NB4 (cell line): ENCODE data around the gene ZNF732.
"Not testable (repeated sequence)": the region's sequence is repeated elsewhere in the genome, so short reads cannot be mapped to it uniquely, and the experiment has no call there.

Experiments used
- DNase-seq: peaks from one replicate; pipeline ENCODE4 v3.0.0; 2010; ENCODE audit warnings: low read depth
- H3K4me3 ChIP-seq: one replicate; pipeline ENCODE4 v1.5.1; 2011; ENCODE audit warnings: mild to moderate bottlenecking, low read depth, low read length, moderate library complexity
- CTCF ChIP-seq: IDR thresholded peaks from one replicate; pipeline ENCODE4 v1.5.1; 2012; ENCODE audit warnings: low read depth, low read length
- MAX ChIP-seq: IDR thresholded peaks from 2 replicates; pipeline ENCODE4 v1.6.1; 2011; ENCODE audit warnings: low read depth, low read length
- MYC ChIP-seq: IDR thresholded peaks from 2 replicates; pipeline ENCODE4 v1.6.1; 2011; ENCODE audit warnings: low read depth, low read length
- POLR2A ChIP-seq: IDR thresholded peaks from 2 replicates; pipeline ENCODE4 v1.6.1; 2011; ENCODE audit warnings: mild to moderate bottlenecking; ENCODE audit not compliant: insufficient read length; ENCODE audit errors: extremely low read depth

The ZNF732 gene

GRCh38 chr4:242121-242848 is 63.0 kb downstream of the ZNF732 start:
- TF ChIP-seq POLR2A = no peak
- TF ChIP-seq CTCF = peak; percentile 78
- DNase-seq = peak; percentile 96
- H3K4me3 ChIP-seq = peak overlapping the region; percentile 55

- 0 out of 2 replicates have a peak, but pooled peaks have one; percentile 15 for TF ChIP-seq MAX
- peak; percentile 25; the same call in 1 of the 2 replicates for TF ChIP-seq MYC
- not testable (repeated sequence) for H3K4me3 ChIP-seq
- DNase-seq = peak; percentile 89
Measured at GRCh38 chr4:241411-241810, 63.9 kb downstream of the ZNF732 start.

GRCh38 chr4:236028-236427 is 69.2 kb downstream of the ZNF732 start:
- no peak overlapping the region for H3K4me3 ChIP-seq
- TF ChIP-seq CTCF = no peak
- TF ChIP-seq POLR2A = no peak
- no peak for TF ChIP-seq MAX
- TF ChIP-seq MYC = no peak
- DNase-seq = no peak

GRCh38 chr4:234178-234577 is 71.1 kb downstream of the ZNF732 start:
- DNase-seq = no peak
- H3K4me3 ChIP-seq = no peak overlapping the region
- TF ChIP-seq MYC (no peak), CTCF (no peak), POLR2A (no peak), MAX (no peak)

GRCh38 chr4:223913-224497 is 81.3 kb downstream of the ZNF732 start:
- no peak overlapping the region for H3K4me3 ChIP-seq
- TF ChIP-seq MAX (no peak), CTCF (no peak), MYC (no peak), POLR2A (no peak)
- no peak for DNase-seq
